H9 (cell line): ENCODE results near the gene SLC34A1. TPM values are rescaled to one million over a fixed set of nuclear protein-coding genes. Genes with fewer than 3 reads are reported as not detected.
A peak's percentile ranks its signal among the peaks of the same experiment; 100 is the strongest.

ENCODE experiments used
- DNase-seq: peaks from one replicate; pipeline ENCODE4 v3.0.0-alpha.2; 2017
- H2AFZ ChIP-seq: one replicate; pipeline ENCODE4 v1.6.1; 2013; ENCODE audit warnings: mild to moderate bottlenecking, low read length, control low read depth, moderate library complexity
- H2AK5ac ChIP-seq: 2 replicates; pipeline ENCODE4 v1.6.1; 2013; ENCODE audit warnings: low read length, control low read depth, mixed read lengths; ENCODE audit not compliant: insufficient read length
- H2BK120ac ChIP-seq: one replicate; pipeline ENCODE4 v1.6.1; 2013; ENCODE audit warnings: low read depth, mild to moderate bottlenecking, low read length, control low read depth, inconsistent platforms; ENCODE audit not compliant: poor library complexity, severe bottlenecking
- H2BK12ac ChIP-seq: 2 replicates; pipeline ENCODE4 v1.6.1; 2013; ENCODE audit warnings: low read length, control low read depth, mixed read lengths, low read depth; ENCODE audit not compliant: insufficient read length
- H2BK15ac ChIP-seq: 2 replicates; pipeline ENCODE4 v1.6.1; 2013; ENCODE audit warnings: low read depth, low read length, control low read depth
- H2BK20ac ChIP-seq: one replicate; pipeline ENCODE4 v1.6.1; 2013; ENCODE audit warnings: low read depth, mild to moderate bottlenecking, low read length, control low read depth, inconsistent platforms; ENCODE audit not compliant: poor library complexity, severe bottlenecking
- H2BK5ac ChIP-seq: 2 replicates; pipeline ENCODE4 v1.6.1; 2013; ENCODE audit warnings: low read length, control low read depth, mixed read lengths; ENCODE audit not compliant: insufficient read length
- H3K14ac ChIP-seq: 2 replicates; pipeline ENCODE4 v1.6.1; 2013; ENCODE audit warnings: low read length, control low read depth; ENCODE audit not compliant: insufficient read depth
- H3K18ac ChIP-seq: 2 replicates; pipeline ENCODE4 v1.6.1; 2013; ENCODE audit warnings: low read depth, mild to moderate bottlenecking, mixed read lengths, low read length, control low read depth; ENCODE audit not compliant: insufficient read length
- H3K23ac ChIP-seq: 2 replicates; pipeline ENCODE4 v1.6.1; 2013; ENCODE audit warnings: low read length, control low read depth, mixed read lengths, low read depth; ENCODE audit not compliant: insufficient read length
- H3K23me2 ChIP-seq: 2 replicates; pipeline ENCODE4 v1.6.1; 2013; ENCODE audit warnings: low read depth, mild to moderate bottlenecking, mixed read lengths, low read length, control low read depth; ENCODE audit not compliant: insufficient read length, poor library complexity, severe bottlenecking
- H3K27ac ChIP-seq: 2 replicates; pipeline ENCODE4 v1.5.1; 2013; ENCODE audit warnings: low read length, control low read depth, mixed read lengths, low read depth; ENCODE audit not compliant: insufficient read length
- H3K27me3 ChIP-seq: 2 replicates; pipeline ENCODE4 v1.6.1; 2013; ENCODE audit warnings: low read length, control low read depth, inconsistent platforms; ENCODE audit not compliant: insufficient read depth
- H3K4ac ChIP-seq: 2 replicates; pipeline ENCODE4 v1.6.1; 2013; ENCODE audit warnings: low read depth, mild to moderate bottlenecking, control low read depth, inconsistent platforms, low read length, moderate library complexity
- H3K4me1 ChIP-seq: 2 replicates; pipeline ENCODE4 v1.6.1; 2013; ENCODE audit warnings: low read length, control low read depth, inconsistent platforms; ENCODE audit not compliant: insufficient read depth
- H3K4me2 ChIP-seq: 2 replicates; pipeline ENCODE4 v1.6.1; 2013; ENCODE audit warnings: low read length, control low read depth, mixed read lengths; ENCODE audit not compliant: insufficient read length, insufficient read depth
- H3K56ac ChIP-seq: 2 replicates; pipeline ENCODE4 v1.6.1; 2013; ENCODE audit warnings: low read depth, mild to moderate bottlenecking, mixed read lengths, low read length, control low read depth; ENCODE audit not compliant: insufficient read length
- H3K79me1 ChIP-seq: 2 replicates; pipeline ENCODE4 v1.6.1; 2013; ENCODE audit warnings: low read depth, mild to moderate bottlenecking, moderate library complexity, low read length, control low read depth, inconsistent platforms; ENCODE audit not compliant: insufficient read depth, poor library complexity, severe bottlenecking
- H3K79me2 ChIP-seq: 2 replicates; pipeline ENCODE4 v1.6.1; 2013; ENCODE audit warnings: low read length, control low read depth, inconsistent platforms; ENCODE audit not compliant: insufficient read depth
- H3K9ac ChIP-seq: 2 replicates; pipeline ENCODE4 v1.6.1; 2013; ENCODE audit warnings: low read length, control low read depth, mixed read lengths; ENCODE audit not compliant: insufficient read length; ENCODE audit errors: extremely low read depth
- H3K9me3 ChIP-seq: one replicate; pipeline ENCODE4 v1.6.1; 2013; ENCODE audit warnings: low read depth, low read length, inconsistent platforms; ENCODE audit not compliant: control insufficient read depth
- H3T11ph ChIP-seq: one replicate; pipeline ENCODE4 v1.6.1; 2013; ENCODE audit warnings: mild to moderate bottlenecking, low read length, control low read depth, inconsistent platforms
- H4K20me1 ChIP-seq: one replicate; pipeline ENCODE4 v1.6.1; 2013; ENCODE audit not compliant: control insufficient read depth, insufficient read length, insufficient read depth
- H4K5ac ChIP-seq: 2 replicates; pipeline ENCODE4 v1.6.1; 2013; ENCODE audit warnings: low read depth, mild to moderate bottlenecking, mixed read lengths, low read length, control low read depth; ENCODE audit not compliant: insufficient read length
- H4K8ac ChIP-seq: replicated peaks from 2 replicates; pipeline ENCODE4 v1.6.1; 2013; ENCODE audit warnings: low read length, control low read depth, mixed read lengths, low read depth; ENCODE audit not compliant: insufficient read length
- H4K91ac ChIP-seq: 2 replicates; pipeline ENCODE4 v1.6.1; 2013; ENCODE audit warnings: low read depth, mild to moderate bottlenecking, moderate library complexity, mixed read lengths, low read length, control low read depth; ENCODE audit not compliant: insufficient read length
- H3K27ac Mint-ChIP-seq, 3 experiments: 2 replicates in 2 of 3; 3 replicates in 1 of 3; pipeline ENCODE4 v1.8.0; 2020 to 2021; ENCODE audit warnings: mixed read lengths in 3 of 3, mild to moderate bottlenecking in 1 of 3, moderate library complexity in 1 of 3
- H3K27me3 Mint-ChIP-seq: 2 replicates; pipeline ENCODE4 v1.8.0; 2021; ENCODE audit warnings: low read depth, mild to moderate bottlenecking, moderate library complexity, mixed read lengths
- H3K36me3 Mint-ChIP-seq, 3 experiments: 2 replicates in 2 of 3; 3 replicates in 1 of 3; pipeline ENCODE4 v1.8.0; 2020 to 2021; ENCODE audit warnings: low read depth in 3 of 3, mixed read lengths in 3 of 3; ENCODE audit not compliant: insufficient read depth in 1 of 3
- H3K4me1 Mint-ChIP-seq, 2 experiments: 2 replicates each; pipeline ENCODE4 v1.8.0; 2020; ENCODE audit warnings: mixed read lengths in 2 of 2
- H3K4me3 Mint-ChIP-seq, 2 experiments: 2 replicates in 1 of 2; 3 replicates in 1 of 2; pipeline ENCODE4 v1.8.0; 2020 to 2021; ENCODE audit warnings: mild to moderate bottlenecking in 2 of 2, mixed read lengths in 2 of 2, moderate library complexity in 1 of 2
- H3K9me3 Mint-ChIP-seq, 2 experiments: 2 replicates in 1 of 2; 3 replicates in 1 of 2; pipeline ENCODE4 v1.8.0; 2020; ENCODE audit warnings: mild to moderate bottlenecking in 2 of 2, mixed read lengths in 2 of 2, moderate library complexity in 1 of 2
- CTCF ChIP-seq: fragments of 200-600 bp; sonication (generic); conservative IDR thresholded peaks from 3 replicates; pipeline ENCODE4 v1.8.0; 2021; ENCODE audit warnings: antibody characterized with exemption, mild to moderate bottlenecking
- WGBS: extraction: QIAGEN DNeasy Blood & Tissue Kit; methylation state at CpG from one replicate; pipeline ENCODE4 v1.1.7; 2013; ENCODE audit warnings: missing lambda C conversion rate, low lambda C conversion rate, mixed read lengths; ENCODE audit not compliant: insufficient read length; ENCODE audit errors: extremely low coverage; 5-methylcytosine and 5-hydroxymethylcytosine counted together
- total RNA-seq: library from RNA; stranded (reverse); gene quantifications from 2 replicates; pipeline ENCODE4 v1.2.1, GENCODE V29; 2021

Gene SLC34A1
- total RNA-seq, 1 experiment from 2014 or later = not detected

- Histone ChIP-seq H4K91ac (no peak within 1 kb of the TSS), H2AFZ (no peak within 1 kb of the TSS), H3K27ac (no peak within 1 kb of the TSS), H3K9ac (no peak within 1 kb of the TSS), H2BK5ac (no peak within 1 kb of the TSS), H3T11ph (no peak within 1 kb of the TSS), H3K14ac (no peak within 1 kb of the TSS), H4K8ac (no peak within 1 kb of the TSS), H3K79me1 (no peaks in the 10 kb centered on the region), H2BK120ac (no peak within 1 kb of the TSS), H3K18ac (no peak within 1 kb of the TSS), H3K4ac (no peak within 1 kb of the TSS), H4K5ac (no peak within 1 kb of the TSS), H2AK5ac (no peak within 1 kb of the TSS), H3K27me3 (peaks cover 10% of the 10 kb centered on the region; the same call in 1 of the 2 replicates), H2BK15ac (no peak within 1 kb of the TSS), H4K20me1 (no peaks in the 10 kb centered on the region), H3K4me1 (no peaks in the 10 kb centered on the region; the same call in 1 of the 2 replicates), H3K23me2 (peaks cover 23% of the 10 kb centered on the region), H3K4me2 (no peak within 1 kb of the TSS), H3K9me3 (no peaks in the 10 kb centered on the region), H2BK20ac (no peak within 1 kb of the TSS), H3K56ac (no peak within 1 kb of the TSS), H3K23ac (no peak within 1 kb of the TSS), H3K79me2 (no peaks in the 10 kb centered on the region), H2BK12ac (no peak within 1 kb of the TSS)
- Mint-ChIP-seq H3K4me3 (no peak within 1 kb of the TSS), H3K27ac (no peak within 1 kb of the TSS), H3K27me3 (peaks cover 65% of the 10 kb centered on the region), H3K4me1 (peaks cover 16 to 17% of the 10 kb centered on the region in 2 experiments), H3K36me3 (no peaks in the 10 kb centered on the region), H3K9me3 (peaks cover 0 to 2% of the 10 kb centered on the region in 2 experiments; a peak in 2 of 5 replicates)
- peak; percentile 22; the same call in 1 of the 3 replicates for TF ChIP-seq CTCF
- peak; percentile 61 for DNase-seq
- no CpG with 5 or more reads among the region's 92 CpGs for WGBS
These were observed 16.0 kb downstream of the SLC34A1 start, which contains the start of gene PFN3 for GRCh38 chr5:177399997-177400868. TSS of gene PFN3 (minus strand) at chr5:177400661. CDS start at chr5:177400576, 85 bp downstream.
